Neural cell (in vitro differentiated cells): Measurements from ENCODE around the gene MRPL36. TPM values are rescaled to one million over a fixed set of nuclear protein-coding genes. Genes with fewer than 3 reads are reported as not detected.

Source experiments
- H2AFZ ChIP-seq: fragments of 200-600, 300-800 bp; sonication (generic), shearing (Covaris generic); 2 replicates; pipeline ENCODE4 v1.6.0; 2014; ENCODE audit warnings: low read depth, mild to moderate bottlenecking, antibody characterized with exemption, low read length, moderate library complexity
- H3F3A ChIP-seq: fragments of 200-600 bp; shearing (Covaris generic); 2 replicates; pipeline ENCODE4 v1.6.1; 2016; ENCODE audit warnings: mild to moderate bottlenecking, moderate library complexity, mixed read lengths, antibody characterized with exemption, low read length; ENCODE audit not compliant: insufficient read depth, poor library complexity, severe bottlenecking
- H3K27ac ChIP-seq: fragments of 200-600, 300-800 bp; sonication (generic), shearing (Covaris generic); 2 replicates; pipeline ENCODE4 v1.5.1; 2014; ENCODE audit warnings: mild to moderate bottlenecking, low read length, moderate library complexity
- H3K27me3 ChIP-seq: fragments of 300-800, 200-600 bp; sonication (generic), shearing (Covaris generic); 2 replicates; pipeline ENCODE4 v1.6.0; 2014; ENCODE audit warnings: mild to moderate bottlenecking, low read depth, low read length, moderate library complexity; ENCODE audit not compliant: insufficient read depth
- H3K36me3 ChIP-seq: fragments of 300-800, 200-600 bp; sonication (generic), shearing (Covaris generic); 2 replicates; pipeline ENCODE4 v1.5.1; 2014; ENCODE audit warnings: mild to moderate bottlenecking, antibody characterized with exemption, low read length, moderate library complexity; ENCODE audit not compliant: insufficient read depth
- H3K4me2 ChIP-seq: fragments of 300-800, 200-600 bp; sonication (generic), shearing (Covaris generic); 2 replicates; pipeline ENCODE4 v1.6.0; 2014; ENCODE audit warnings: mild to moderate bottlenecking, low read length
- H3K4me3 ChIP-seq: fragments of 300-800, 200-600 bp; sonication (generic), shearing (Covaris generic); 2 replicates; pipeline ENCODE4 v1.5.1; 2014; ENCODE audit warnings: mild to moderate bottlenecking, low read length, moderate library complexity
- H3K79me2 ChIP-seq: fragments of 200-600 bp; shearing (Covaris generic); replicated peaks from 2 replicates; pipeline ENCODE4 v1.6.0; 2014; ENCODE audit warnings: mild to moderate bottlenecking, low read length, moderate library complexity; ENCODE audit not compliant: insufficient read depth
- H3K9ac ChIP-seq: fragments of 300-800, 200-600 bp; sonication (generic), shearing (Covaris generic); 2 replicates; pipeline ENCODE4 v1.6.1; 2016; ENCODE audit warnings: mild to moderate bottlenecking, low read length, mixed read lengths
- H3K9me2 ChIP-seq: fragments of 200-600 bp; shearing (Covaris generic); 2 replicates; pipeline ENCODE4 v1.6.1; 2016; ENCODE audit warnings: mild to moderate bottlenecking, low read length, mixed read lengths; ENCODE audit not compliant: insufficient read depth
- H3K9me3 ChIP-seq: fragments of 200-600, 300-800 bp; sonication (generic), shearing (Covaris generic); 2 replicates; pipeline ENCODE4 v1.6.1; 2016; ENCODE audit warnings: mild to moderate bottlenecking, mixed run types, low read length, moderate library complexity, mixed read lengths
- H4K20me1 ChIP-seq: fragments of 200-600 bp; shearing (Covaris generic); 2 replicates; pipeline ENCODE4 v1.6.1; 2016; ENCODE audit warnings: mild to moderate bottlenecking, mixed run types; ENCODE audit not compliant: insufficient read depth
- EP300 ChIP-seq: fragments of 450-650 bp; conservative IDR thresholded peaks from 2 replicates; pipeline ENCODE4 v1.6.1; 2014; ENCODE audit warnings: antibody characterized with exemption, mild to moderate bottlenecking, moderate library complexity; ENCODE audit not compliant: poor library complexity, severe bottlenecking
- POLR2AphosphoS5 ChIP-seq: IDR thresholded peaks from 2 replicates; pipeline ENCODE4 v1.6.1; 2012
- REST ChIP-seq: IDR thresholded peaks from 2 replicates; pipeline ENCODE4 v1.6.1; 2012; ENCODE audit warnings: borderline replicate concordance
- SMC3 ChIP-seq: fragments of 450-650 bp; conservative IDR thresholded peaks from 2 replicates; pipeline ENCODE4 v1.6.1; 2014; ENCODE audit warnings: antibody characterized with exemption, mild to moderate bottlenecking, moderate library complexity; ENCODE audit not compliant: poor library complexity
- TAF1 ChIP-seq: IDR thresholded peaks from 2 replicates; pipeline ENCODE4 v1.6.1; 2012; ENCODE audit warnings: low read depth
- polyA plus RNA-seq: library from polyadenylated mRNA; depleted of rRNA; stranded (reverse); fragments of >200 nt; gene quantifications from 2 replicates; pipeline ENCODE4 v1.2.3, GENCODE V29; 2014

The MRPL36 gene
- polyA plus RNA-seq, 1 donor from 2014 or later: 51.9 TPM

DNA sequence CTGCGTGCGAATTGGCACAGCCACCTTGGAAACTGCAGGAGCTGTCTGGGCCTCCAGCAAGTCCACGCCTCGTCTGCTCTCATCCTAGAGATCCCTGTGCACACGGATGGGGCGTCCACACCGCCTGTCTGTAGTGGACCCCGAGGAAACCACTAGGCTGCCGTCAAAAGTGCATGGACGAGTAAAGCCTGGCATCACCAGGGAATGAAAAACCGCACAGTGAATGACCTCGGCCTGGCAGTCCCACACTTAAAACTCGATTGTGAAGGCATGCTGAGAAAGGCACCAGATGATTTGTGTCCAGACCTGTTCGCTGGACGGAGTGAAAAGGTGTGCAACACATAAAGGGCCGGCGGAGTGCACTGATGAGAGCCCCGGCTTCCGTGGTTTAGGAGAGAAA, 50.8 kb downstream of the MRPL36 start:
- Histone ChIP-seq H3K36me3 (no peaks in the 10 kb centered on the region), H3K9ac (no peak overlapping the region), H4K20me1 (no peaks in the 10 kb centered on the region), H3K9me2 (no peaks in the 10 kb centered on the region), H3F3A (no peaks in the 10 kb centered on the region), H3K79me2 (no peaks in the 10 kb centered on the region), H3K9me3 (no peaks in the 10 kb centered on the region), H2AFZ (no peak overlapping the region), H3K27ac (no peak overlapping the region), H3K4me3 (no peak overlapping the region), H3K4me2 (no peak overlapping the region), H3K27me3 (no peaks in the 10 kb centered on the region)
- TF ChIP-seq POLR2AphosphoS5: no peak
- no peak for TF ChIP-seq SMC3
- TF ChIP-seq EP300: no peak
- no peak for TF ChIP-seq TAF1
- no peak for TF ChIP-seq REST

Other genes starting within 250 kb of the MRPL36 start
- 72.0 and 73.5 TPM in 2 replicates for gene NDUFS6, start 1.6 kb upstream of the MRPL36 start, polyA plus RNA-seq
- gene IRX4, start 83.1 kb upstream of the MRPL36 start, polyA plus RNA-seq: not detected in 2 replicates